WI38 (cell line): Measurements from ENCODE around the gene DSE.

Source experiments
- H3K4me3 ChIP-seq: 2 replicates; pipeline ENCODE4 v1.5.1; 2011; ENCODE audit warnings: low read depth, mild to moderate bottlenecking, control low read depth, low read length
- CTCF ChIP-seq: IDR thresholded peaks from 2 replicates; pipeline ENCODE4 v1.5.1; 2012; ENCODE audit warnings: low read depth, mild to moderate bottlenecking, control low read depth, low read length

DSE gene

GRCh38 chr6:116396441-116396840, 25.7 kb downstream of the DSE start:
- no peak overlapping the region for H3K4me3 ChIP-seq
- TF ChIP-seq CTCF, result no peak

- peak overlapping the region; percentile 7; the same call in 1 of the 2 replicates for H3K4me3 ChIP-seq
- no peak for TF ChIP-seq CTCF
Observed at GRCh38 chr6:116397914-116398313, 27.2 kb downstream of the DSE start.

- TF ChIP-seq CTCF, result no peak
- H3K4me3 ChIP-seq, result peak overlapping the region; percentile 7; the same call in 1 of the 2 replicates
Observed at GRCh38 chr6:116398316-116399010, 27.7 kb downstream of the DSE start.

- TF ChIP-seq CTCF, result no peak
- no peak overlapping the region for H3K4me3 ChIP-seq
Observed at GRCh38 chr6:116399287-116399686, 28.5 kb downstream of the DSE start.

- no peak overlapping the region for H3K4me3 ChIP-seq
- TF ChIP-seq CTCF, result no peak
Observed at GRCh38 chr6:116400328-116400727, 29.6 kb downstream of the DSE start.

- TF ChIP-seq CTCF, result no peak
- no peak overlapping the region for H3K4me3 ChIP-seq
Observed at GRCh38 chr6:116402108-116402937, 31.6 kb downstream of the DSE start.

GRCh38 chr6:116403205-116403604, 32.5 kb downstream of the DSE start:
- no peak for TF ChIP-seq CTCF

More at GRCh38 chr6:116403205-116403604, 32.5 kb downstream of the DSE start:
- no peak overlapping the region for H3K4me3 ChIP-seq
